GM10266 (cell line): ENCODE results near the gene PLCH1.

Source experiments
- DNase-seq: peaks from one replicate; pipeline ENCODE4 v3.0.0; 2012; ENCODE audit errors: extremely low spot score
- TF ChIP-seq, protein P1 (sequence below): IDR thresholded peaks from 2 replicates; pipeline ENCODE4 v1.5.1; 2012; ENCODE audit warnings: mild to moderate bottlenecking, low read depth; ENCODE audit not compliant: control insufficient read depth, insufficient read depth; ENCODE audit errors: missing control alignments

The PLCH1 gene

DNA sequence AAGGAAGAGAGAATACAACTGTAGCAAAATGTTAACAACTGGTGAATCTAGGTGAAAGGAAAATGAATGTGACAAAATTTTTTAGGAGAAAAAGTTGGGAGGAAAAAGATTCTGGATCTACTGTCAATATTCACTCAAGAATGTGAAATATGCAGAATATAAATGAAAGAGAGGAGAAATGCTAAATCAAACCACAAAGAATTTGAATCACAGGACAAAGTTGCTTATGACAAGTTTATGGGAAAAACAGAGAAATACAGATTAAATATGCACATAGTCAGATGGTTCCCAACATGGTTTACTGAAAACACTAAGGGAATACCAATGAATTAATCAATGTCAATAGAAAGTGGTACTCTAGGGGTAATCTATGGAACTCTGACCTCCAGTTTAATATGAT lies 33.6 kb upstream of the PLCH1 start:
- TF ChIP-seq, protein P1, sequence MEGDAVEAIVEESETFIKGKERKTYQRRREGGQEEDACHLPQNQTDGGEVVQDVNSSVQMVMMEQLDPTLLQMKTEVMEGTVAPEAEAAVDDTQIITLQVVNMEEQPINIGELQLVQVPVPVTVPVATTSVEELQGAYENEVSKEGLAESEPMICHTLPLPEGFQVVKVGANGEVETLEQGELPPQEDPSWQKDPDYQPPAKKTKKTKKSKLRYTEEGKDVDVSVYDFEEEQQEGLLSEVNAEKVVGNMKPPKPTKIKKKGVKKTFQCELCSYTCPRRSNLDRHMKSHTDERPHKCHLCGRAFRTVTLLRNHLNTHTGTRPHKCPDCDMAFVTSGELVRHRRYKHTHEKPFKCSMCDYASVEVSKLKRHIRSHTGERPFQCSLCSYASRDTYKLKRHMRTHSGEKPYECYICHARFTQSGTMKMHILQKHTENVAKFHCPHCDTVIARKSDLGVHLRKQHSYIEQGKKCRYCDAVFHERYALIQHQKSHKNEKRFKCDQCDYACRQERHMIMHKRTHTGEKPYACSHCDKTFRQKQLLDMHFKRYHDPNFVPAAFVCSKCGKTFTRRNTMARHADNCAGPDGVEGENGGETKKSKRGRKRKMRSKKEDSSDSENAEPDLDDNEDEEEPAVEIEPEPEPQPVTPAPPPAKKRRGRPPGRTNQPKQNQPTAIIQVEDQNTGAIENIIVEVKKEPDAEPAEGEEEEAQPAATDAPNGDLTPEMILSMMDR: no peak
- no peak for DNase-seq

DNA sequence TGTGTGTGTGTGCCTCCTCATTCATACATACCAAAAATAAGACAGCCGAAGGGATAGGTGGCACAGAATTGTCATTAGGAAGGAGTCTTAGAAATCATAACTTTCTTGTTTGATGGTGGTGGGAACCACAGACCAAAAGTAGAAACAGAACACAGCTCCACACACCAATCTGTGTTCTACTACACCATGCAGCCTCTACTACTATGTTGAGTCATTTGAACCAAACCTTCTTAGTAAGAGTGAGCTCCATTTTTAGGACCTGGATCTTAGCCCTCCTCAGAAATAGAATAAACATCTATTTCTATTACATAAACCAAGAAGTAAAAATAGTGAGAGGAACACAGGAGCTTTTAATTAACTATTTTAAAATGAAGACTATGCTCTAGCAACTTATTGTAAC lies 27.9 kb upstream of the PLCH1 start:
- no peak for DNase-seq
- TF ChIP-seq, protein P1: no peak

DNA sequence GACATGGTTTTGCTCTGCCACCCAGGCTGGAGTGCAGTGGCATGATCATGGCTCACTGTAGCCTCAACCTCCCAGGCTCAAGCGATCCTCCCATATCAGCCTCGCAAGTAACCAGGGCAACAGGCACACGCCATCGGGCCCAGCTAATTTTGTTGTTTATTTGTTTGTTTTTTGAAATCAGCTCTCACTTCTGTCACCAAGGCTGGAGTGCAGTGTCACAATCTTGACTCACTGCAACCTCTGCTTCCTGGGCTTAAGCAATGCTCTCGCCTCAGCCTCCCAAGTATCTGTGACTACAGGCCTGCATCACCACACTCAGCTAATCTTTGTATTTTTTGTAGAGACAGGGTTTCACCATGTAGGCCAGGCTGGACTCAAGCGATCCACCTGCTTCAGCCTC lies 26.3 kb upstream of the PLCH1 start:
- TF ChIP-seq, protein P1: no peak
- DNase-seq: no peak

- no peak for DNase-seq
- TF ChIP-seq, protein P1: no peak
These were observed 21.3 kb upstream of the PLCH1 start for GRCh38 chr3:155766206-155766605.

DNA sequence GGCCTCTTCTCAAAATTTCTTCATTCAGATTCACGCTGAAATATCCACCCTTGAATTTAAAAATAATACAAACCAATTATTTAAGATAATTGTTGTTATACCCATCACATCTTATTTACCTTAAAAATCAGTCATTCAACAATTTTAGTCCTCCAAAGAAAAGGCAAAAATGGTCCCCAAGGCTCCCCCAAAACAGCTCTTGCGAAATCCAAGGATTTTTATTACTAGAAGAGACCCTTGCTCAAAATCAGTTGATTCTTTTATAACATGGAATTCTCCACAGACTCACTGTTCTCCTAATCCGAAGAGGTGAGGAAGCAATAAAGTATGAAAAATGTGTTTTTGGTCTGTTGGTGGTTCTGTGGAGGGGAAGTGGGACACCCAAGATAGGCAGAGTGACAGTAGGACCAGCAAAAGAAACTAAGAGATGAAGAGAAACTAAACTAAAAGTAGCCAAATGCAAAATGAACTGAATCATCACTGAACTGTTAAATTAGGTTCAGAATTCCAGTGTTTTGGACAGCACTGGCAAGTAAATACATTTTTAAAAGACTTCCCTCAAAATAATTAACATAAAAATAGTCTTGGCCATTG lies 19.1 kb upstream of the PLCH1 start:
- no peak for DNase-seq
- TF ChIP-seq, protein P1: no peak

GRCh38 chr3:155760653-155761052 lies 15.8 kb upstream of the PLCH1 start:
- TF ChIP-seq, protein P1: no peak
- no peak for DNase-seq

DNA sequence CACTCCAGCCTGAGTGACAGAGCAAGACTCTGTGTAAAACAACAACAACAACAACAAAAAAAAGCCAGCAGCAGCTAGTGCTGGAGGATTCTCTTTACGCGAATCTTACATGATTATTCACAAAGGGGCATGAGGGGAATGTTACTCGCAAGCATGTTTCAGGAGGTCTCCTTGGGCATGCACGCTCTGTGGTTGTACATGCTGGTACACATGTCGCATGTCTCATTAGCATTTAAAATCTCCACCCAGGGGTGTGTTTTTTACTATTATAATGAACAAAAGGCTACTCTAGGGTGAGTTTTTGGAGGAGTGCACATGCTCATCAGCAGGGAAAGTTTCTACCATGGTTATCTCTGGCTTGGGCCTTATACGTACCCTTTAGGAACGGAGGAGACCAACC lies 12.7 kb upstream of the PLCH1 start:
- no peak for DNase-seq

More for the DNA sequence above, 12.7 kb upstream of the PLCH1 start:
- TF ChIP-seq, protein P1: no peak
